Body of pancreas (tissue), 4 donors: ENCODE results near the gene C20orf96. TPM values are rescaled to one million over a fixed set of nuclear protein-coding genes. Genes with fewer than 3 reads are reported as not detected.

Experiments
- ATAC-seq: fragments of 150-250 bp; one replicate; pipeline ENCODE4 v1.9.1; 2016
- DNase-seq, 4 donors: peaks; one replicate each; pipeline ENCODE4 v3.0.0-alpha.2; 2019
- H3K27ac ChIP-seq, 4 donors: fragments of 200-600 bp; sonication (generic); 1 replicate in 3 of 4; 2 replicates in 1 of 4; pipeline versions ENCODE4 v1.5.1 to v1.6.1; 2016 to 2019; ENCODE audit warnings: mild to moderate bottlenecking in 1 of 4, mixed read lengths in 1 of 4, moderate library complexity in 1 of 4
- H3K27me3 ChIP-seq, 2 donors: fragments of 200-600 bp; sonication (generic); one replicate each; pipeline ENCODE4 v1.6.0; 2016; ENCODE audit warnings: mild to moderate bottlenecking in 1 of 2
- H3K36me3 ChIP-seq, 2 donors: fragments of 200-600 bp; sonication (generic); replicated peaks in 1 of 2; 2 replicates each; pipeline ENCODE4 v1.5.1; 2016; ENCODE audit warnings: low read depth in 2 of 2; ENCODE audit not compliant: insufficient read depth in 1 of 2
- H3K4me1 ChIP-seq: fragments of 200-600 bp; sonication (generic); one replicate; pipeline ENCODE4 v1.6.0; 2016
- H3K4me3 ChIP-seq, 2 donors: fragments of 200-600 bp; sonication (generic); 1 replicate in 1 of 2; 2 replicates in 1 of 2; pipeline ENCODE4 v1.5.1; 2016 to 2019
- H3K9me3 ChIP-seq, 3 donors: fragments of 200-600 bp; sonication (generic); 1 replicate in 2 of 3; 2 replicates in 1 of 3; pipeline ENCODE4 v1.5.1; 2016
- POLR2A ChIP-seq, 3 donors: fragments of 450-650 bp; IDR thresholded peaks; one replicate each; pipeline ENCODE4 v1.6.1; 2016; ENCODE audit warnings: antibody characterized with exemption in 3 of 3, mild to moderate bottlenecking in 2 of 3
- WGBS, 2 donors: methylation state at CpG; one replicate each; pipeline ENCODE4 v1.1.5; 2017; 5-methylcytosine and 5-hydroxymethylcytosine counted together
- intact Hi-C: fragments of 100-400 bp; cut with DNase I; formaldehyde crosslinking; loops from one replicate; pipeline ENCODE4 v1.15.1; 2023
- total RNA-seq, 2 donors: library from RNA; depleted of rRNA; stranded (reverse); fragments of >200 nt; gene quantifications; one replicate each; pipeline ENCODE4 v1.1.0, GENCODE V29; 2016
- TF ChIP-seq, protein P1 (sequence below), 7 experiments: fragments of 450-650 bp in 4 of 7; fragments of 200-600 bp in 3 of 7; sonication (generic) in 3 of 7; IDR thresholded peaks; one replicate each; pipeline ENCODE4 v1.5.1; 2016 to 2019; ENCODE audit warnings: antibody characterized with exemption in 7 of 7

The C20orf96 gene
- total RNA-seq, 2 donors from 2014 or later = 0.33 to 1.8 TPM

DNA sequence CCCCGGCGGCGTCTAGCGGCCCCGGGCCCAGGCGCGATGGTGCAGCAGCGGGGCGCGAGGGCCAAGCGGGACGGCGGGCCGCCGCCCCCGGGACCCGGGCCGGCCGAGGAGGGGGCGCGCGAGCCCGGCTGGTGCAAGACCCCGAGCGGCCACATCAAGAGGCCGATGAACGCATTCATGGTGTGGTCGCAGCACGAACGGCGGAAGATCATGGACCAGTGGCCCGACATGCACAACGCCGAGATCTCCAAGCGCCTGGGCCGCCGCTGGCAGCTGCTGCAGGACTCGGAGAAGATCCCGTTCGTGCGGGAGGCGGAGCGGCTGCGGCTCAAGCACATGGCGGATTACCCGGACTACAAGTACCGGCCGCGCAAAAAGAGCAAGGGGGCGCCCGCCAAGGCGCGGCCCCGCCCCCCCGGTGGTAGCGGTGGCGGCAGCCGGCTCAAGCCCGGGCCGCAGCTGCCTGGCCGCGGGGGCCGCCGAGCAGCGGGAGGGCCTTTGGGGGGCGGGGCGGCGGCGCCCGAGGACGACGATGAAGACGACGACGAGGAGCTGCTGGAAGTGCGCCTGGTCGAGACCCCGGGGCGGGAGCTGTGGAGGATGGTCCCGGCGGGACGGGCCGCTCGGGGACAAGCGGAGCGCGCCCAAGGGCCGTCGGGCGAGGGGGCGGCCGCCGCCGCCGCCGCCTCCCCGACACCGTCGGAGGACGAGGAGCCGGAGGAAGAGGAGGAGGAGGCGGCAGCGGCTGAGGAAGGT is 35.5 kb upstream of the C20orf96 start:
- peaks cover 39% of the 10 kb centered on the region for H3K4me1 ChIP-seq
- peak overlapping the region; percentile 6 to 55 for H3K4me3 ChIP-seq
- intact Hi-C loops = no loop called here
- H3K9me3 ChIP-seq = no peaks in the 10 kb centered on the region
- 0% methylated on average over 1 to 103 of the region's 103 CpGs for WGBS, 2 donors
- peak overlapping the region; percentile 84 to 95 (median 92) for H3K27ac ChIP-seq
- peak; percentile 3 for ATAC-seq
- DNase-seq = peak; percentile 62 to 73 (median 68)
- no peaks in the 10 kb centered on the region for H3K36me3 ChIP-seq
- H3K27me3 ChIP-seq = no peaks in the 10 kb centered on the region
- TF ChIP-seq, protein P1, sequence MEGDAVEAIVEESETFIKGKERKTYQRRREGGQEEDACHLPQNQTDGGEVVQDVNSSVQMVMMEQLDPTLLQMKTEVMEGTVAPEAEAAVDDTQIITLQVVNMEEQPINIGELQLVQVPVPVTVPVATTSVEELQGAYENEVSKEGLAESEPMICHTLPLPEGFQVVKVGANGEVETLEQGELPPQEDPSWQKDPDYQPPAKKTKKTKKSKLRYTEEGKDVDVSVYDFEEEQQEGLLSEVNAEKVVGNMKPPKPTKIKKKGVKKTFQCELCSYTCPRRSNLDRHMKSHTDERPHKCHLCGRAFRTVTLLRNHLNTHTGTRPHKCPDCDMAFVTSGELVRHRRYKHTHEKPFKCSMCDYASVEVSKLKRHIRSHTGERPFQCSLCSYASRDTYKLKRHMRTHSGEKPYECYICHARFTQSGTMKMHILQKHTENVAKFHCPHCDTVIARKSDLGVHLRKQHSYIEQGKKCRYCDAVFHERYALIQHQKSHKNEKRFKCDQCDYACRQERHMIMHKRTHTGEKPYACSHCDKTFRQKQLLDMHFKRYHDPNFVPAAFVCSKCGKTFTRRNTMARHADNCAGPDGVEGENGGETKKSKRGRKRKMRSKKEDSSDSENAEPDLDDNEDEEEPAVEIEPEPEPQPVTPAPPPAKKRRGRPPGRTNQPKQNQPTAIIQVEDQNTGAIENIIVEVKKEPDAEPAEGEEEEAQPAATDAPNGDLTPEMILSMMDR (IDR thresholded peaks at IDR 0.05) = no peak
- no peak for TF ChIP-seq POLR2A (IDR thresholded peaks at IDR 0.05)

DNA sequence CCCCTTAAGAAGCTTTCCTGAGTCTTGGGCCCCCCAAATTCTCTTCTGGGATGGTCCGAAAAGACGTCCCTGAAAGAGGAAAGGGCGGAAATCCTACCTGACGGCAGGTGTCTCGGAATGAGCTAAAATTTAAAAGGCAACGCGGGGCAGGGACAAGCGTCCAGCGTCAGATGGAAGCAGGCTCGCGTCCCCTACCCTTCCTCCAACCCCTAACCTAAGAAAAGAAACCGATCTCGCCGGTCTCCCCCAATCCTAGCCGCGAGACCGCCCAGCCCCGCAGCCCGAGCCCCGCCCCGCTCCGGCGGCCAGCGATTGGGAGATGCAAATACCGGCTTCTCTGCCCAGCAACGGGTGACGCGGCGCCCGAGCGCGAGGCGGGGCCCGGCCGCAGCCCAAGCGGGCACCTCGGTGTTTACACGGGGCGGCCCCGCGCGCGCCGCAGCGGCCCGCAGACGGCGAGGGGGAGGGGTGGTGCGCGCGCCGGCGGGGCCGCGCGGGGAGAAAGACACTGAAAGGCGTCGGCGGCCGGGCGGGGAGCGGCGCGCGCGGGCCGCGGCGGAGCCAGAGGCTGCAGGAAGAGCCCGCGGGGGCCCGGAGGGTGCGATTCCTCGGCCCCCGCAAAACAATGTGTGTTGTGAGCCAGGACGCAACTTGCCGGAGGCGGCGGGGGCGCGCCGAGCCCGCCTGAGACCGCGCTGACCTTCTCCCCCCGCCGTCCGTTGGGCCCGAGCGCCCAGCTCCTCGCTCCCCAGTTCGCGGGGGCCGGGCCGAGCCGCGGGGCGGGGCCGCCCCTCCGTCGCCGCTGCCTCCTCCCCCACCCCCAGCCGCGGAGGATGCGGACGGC is 34.7 kb upstream of the C20orf96 start, which contains the start of gene SOX12:
SOX12 (plus strand) TSS at position 508 of the 844 bp plus-strand sequence. CDS start 373 bp downstream, outside the sequence.
- Histone ChIP-seq H3K27me3 (no peaks in the 10 kb centered on the region), H3K9me3 (no peaks in the 10 kb centered on the region), H3K4me1 (peaks cover 39% of the 10 kb centered on the region), H3K27ac (peak within 1 kb of the TSS; percentile 87 to 95 (median 92)), H3K36me3 (no peaks in the 10 kb centered on the region), H3K4me3 (peak within 1 kb of the TSS; percentile 24 to 55)
- TF ChIP-seq, protein P1 (IDR thresholded peaks at IDR 0.05) = peak in 1 of 7 experiments; percentile 1
- peak; percentile 45 to 81 (median 81) for TF ChIP-seq POLR2A (IDR thresholded peaks at IDR 0.05)
- ATAC-seq (peak; percentile 85), DNase-seq (peak; percentile 96 to 98 (median 98))
- 0% methylated on average over 7 to 106 of the region's 106 CpGs for WGBS, 2 donors
- intact Hi-C loops = no loop called here

DNA sequence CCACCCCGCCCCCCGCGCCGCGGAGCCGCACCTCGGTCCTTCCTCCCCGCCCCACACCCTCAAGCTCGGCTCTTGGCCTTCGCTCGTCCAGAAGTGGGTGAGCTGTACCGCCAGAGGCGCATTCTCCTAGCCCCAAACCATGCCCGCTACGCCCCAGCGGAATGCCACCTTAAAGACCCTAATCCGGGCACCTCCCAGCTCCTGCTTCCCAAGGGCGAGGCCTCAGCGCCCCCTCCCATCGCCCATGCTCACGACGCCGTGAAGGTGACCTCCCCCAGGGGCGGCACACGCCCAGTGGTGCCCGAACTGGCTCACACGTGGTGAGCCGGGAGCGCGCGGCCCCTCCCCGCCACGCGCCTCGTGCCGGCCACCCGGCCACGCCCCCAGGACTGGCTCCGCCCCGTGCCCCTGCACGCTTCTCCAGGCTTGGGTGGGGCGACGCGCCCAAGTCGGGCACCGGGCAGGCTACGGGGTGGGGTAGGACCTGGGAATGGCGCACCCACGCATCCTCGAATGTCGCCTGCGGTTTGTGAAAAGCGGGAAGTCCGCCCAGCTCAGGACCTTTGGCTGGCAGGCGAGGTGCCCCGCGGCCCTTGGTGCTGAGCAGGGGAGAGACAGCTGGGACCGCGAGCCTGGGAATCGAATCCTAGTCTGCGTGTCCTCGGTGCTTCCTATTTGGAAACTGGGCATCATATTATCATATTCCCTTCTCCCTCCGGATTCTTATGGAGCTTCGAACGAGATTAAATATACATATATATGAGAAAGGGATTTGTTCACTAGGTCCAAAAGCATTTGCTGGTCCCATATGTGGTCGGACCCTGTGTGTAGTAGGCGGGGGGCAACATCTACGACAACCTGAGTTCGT is 33.9 kb upstream of the C20orf96 start:
- Histone ChIP-seq H3K9me3 (no peaks in the 10 kb centered on the region), H3K27ac (peak overlapping the region; percentile 87 to 95 (median 92)), H3K4me1 (peaks cover 39% of the 10 kb centered on the region), H3K27me3 (no peaks in the 10 kb centered on the region), H3K36me3 (no peaks in the 10 kb centered on the region), H3K4me3 (peak overlapping the region; percentile 24 to 44)
- WGBS, 2 donors = 0 to 1% methylated on average over 36 to 56 of the region's 69 CpGs
- ATAC-seq (peak; percentile 73), DNase-seq (peak; percentile 92 to 96 (median 93))
- intact Hi-C loops = no loop called here
- TF ChIP-seq POLR2A (IDR thresholded peaks at IDR 0.05) = peak; percentile 70 to 75 (median 75)
- TF ChIP-seq, protein P1 (IDR thresholded peaks at IDR 0.05) = peak; percentile 12 to 55 (median 35)

DNA sequence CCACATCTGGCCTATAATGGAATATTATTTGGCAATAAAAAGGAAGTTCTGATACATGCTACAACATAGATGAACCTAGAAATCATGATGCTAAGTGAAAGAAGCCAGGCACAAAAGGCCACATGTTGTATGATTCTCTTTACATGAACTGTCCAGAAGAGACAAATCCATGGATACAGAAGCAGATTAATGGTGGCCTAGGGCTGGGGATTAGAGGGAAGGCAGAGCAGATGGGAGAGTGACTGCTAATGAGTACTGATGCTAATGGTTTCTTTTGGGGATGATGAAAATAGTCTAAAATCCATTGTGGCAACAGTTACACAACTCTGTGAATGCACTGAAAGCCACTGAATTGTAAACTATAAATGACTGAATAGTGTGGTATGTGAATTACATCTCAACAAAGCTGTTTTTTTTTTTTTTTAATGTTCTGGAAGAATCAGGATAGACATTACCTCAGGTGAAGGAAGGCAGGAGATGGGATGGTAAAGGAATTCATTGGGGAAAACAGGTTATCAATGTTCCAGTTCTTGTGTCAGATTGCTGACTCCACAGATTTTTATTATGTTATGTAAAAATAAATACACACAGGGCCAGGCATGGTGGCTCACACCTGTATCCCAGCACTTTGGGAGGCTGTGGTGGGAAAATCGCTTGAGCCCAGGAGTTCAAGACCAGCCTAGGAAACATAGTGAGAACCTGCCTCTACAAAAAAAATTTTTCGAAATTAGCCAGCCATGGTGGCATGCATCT is 25.9 kb upstream of the C20orf96 start:
- H3K4me1 ChIP-seq = no peaks in the 10 kb centered on the region
- H3K27me3 ChIP-seq = no peaks in the 10 kb centered on the region
- intact Hi-C loops = no loop called here
- no peaks in the 10 kb centered on the region for H3K9me3 ChIP-seq
- no peak overlapping the region for H3K27ac ChIP-seq
- WGBS, 2 donors = 80 to 84% methylated on average over 2 of the region's 2 CpGs
- no peaks in the 10 kb centered on the region for H3K36me3 ChIP-seq
- no peak for TF ChIP-seq POLR2A (IDR thresholded peaks at IDR 0.05)
- TF ChIP-seq, protein P1 (IDR thresholded peaks at IDR 0.05) = no peak
- no peak overlapping the region for H3K4me3 ChIP-seq
- DNase-seq (no peak), ATAC-seq (no peak)
